Activated CD4-positive, alpha-beta T cell treated with anti-CD3 and anti-CD28 coated beads, Interleukin-2, amount 10 ng/mL, durations not matched to agents 7 days and 5 days (primary cell): Measurements from ENCODE around the gene TULP1. TPM values are rescaled to one million over a fixed set of nuclear protein-coding genes. Genes with fewer than 3 reads are reported as not detected.
A peak's percentile ranks its signal among the peaks of the same experiment; 100 is the strongest.

Source experiments
- CTCF ChIA-PET: fragments of 350-600 bp; sonication (Branson Sonifier 250); formaldehyde crosslinking; loops from one replicate; lab custom pipeline; 2021; ENCODE audit warnings: antibody characterized with exemption; lab: Charles Lee
- POLR2A ChIA-PET: fragments of 350-600 bp; sonication (Branson Sonifier 250); formaldehyde crosslinking; loops from one replicate; lab custom pipeline; 2021; ENCODE audit warnings: antibody characterized with exemption; lab: Charles Lee
- DNase-seq: peaks from one replicate; pipeline ENCODE4 v3.0.0-alpha.2; 2020
- H3K27ac Mint-ChIP-seq: one replicate; pipeline ENCODE4 v1.8.0; 2021; ENCODE audit warnings: mild to moderate bottlenecking, moderate library complexity, mixed read lengths
- H3K27me3 Mint-ChIP-seq: one replicate; pipeline ENCODE4 v1.8.0; 2021; ENCODE audit warnings: mixed read lengths
- H3K36me3 Mint-ChIP-seq: one replicate; pipeline ENCODE4 v1.8.0; 2021; ENCODE audit warnings: low read depth, mixed read lengths
- H3K4me1 Mint-ChIP-seq: one replicate; pipeline ENCODE4 v1.8.0; 2021; ENCODE audit warnings: mixed read lengths
- H3K4me3 Mint-ChIP-seq: one replicate; pipeline ENCODE4 v1.8.0; 2021; ENCODE audit warnings: mild to moderate bottlenecking, moderate library complexity, mixed read lengths
- H3K9me3 Mint-ChIP-seq: one replicate; pipeline ENCODE4 v1.8.0; 2021; ENCODE audit warnings: mixed read lengths
- total RNA-seq, 2 experiments: library from RNA; stranded (reverse); gene quantifications; one replicate each; pipeline ENCODE4 v1.2.3, GENCODE V29; 2021

TULP1 gene
- total RNA-seq, 2 experiments from 2014 or later, result not detected

- CTCF ChIA-PET, result interaction anchor here (1.2 to 1.3 kb wide), 2 partner anchors 121 to 166 kb away, joined by 3 to 5 read pairs; no protein-coding TSS in a partner anchor
- Mint-ChIP-seq H3K4me1 (peaks cover 9% of the 10 kb centered on the region), H3K27me3 (no peaks in the 10 kb centered on the region), H3K4me3 (no peak overlapping the region), H3K9me3 (no peaks in the 10 kb centered on the region), H3K27ac (no peak overlapping the region), H3K36me3 (peaks cover 45% of the 10 kb centered on the region)
- POLR2A ChIA-PET, result no interaction called here
- DNase-seq, result no peak
These were observed 49.4 kb downstream of the TULP1 start for GRCh38 chr6:35463292-35463691.

- CTCF ChIA-PET, result no interaction called here
- Mint-ChIP-seq H3K27me3 (no peaks in the 10 kb centered on the region), H3K36me3 (peaks cover 32% of the 10 kb centered on the region), H3K27ac (no peak overlapping the region), H3K9me3 (no peaks in the 10 kb centered on the region), H3K4me1 (no peaks in the 10 kb centered on the region), H3K4me3 (no peak overlapping the region)
- DNase-seq, result no peak
- POLR2A ChIA-PET, result no interaction called here
These were observed 51.4 kb downstream of the TULP1 start for GRCh38 chr6:35461270-35461669.

- Mint-ChIP-seq H3K4me3 (no peak overlapping the region), H3K4me1 (peaks cover 27% of the 10 kb centered on the region), H3K9me3 (no peaks in the 10 kb centered on the region), H3K27ac (no peak overlapping the region), H3K36me3 (peaks cover 28% of the 10 kb centered on the region), H3K27me3 (no peaks in the 10 kb centered on the region)
- ChIA-PET POLR2A (no interaction called here), CTCF (interaction anchor here (0.6 to 2.0 kb wide), 6 partner anchors 9 to 169 kb away, joined by 3 to 9 read pairs (median 5); partner anchors contain the start of gene RPL10A)
- DNase-seq, result no peak
These were observed 54.8 kb downstream of the TULP1 start for GRCh38 chr6:35457907-35458306.

- POLR2A ChIA-PET, result interaction anchor here (0.7 kb wide), 1 partner anchor 151 kb away, joined by 5 read pairs; no protein-coding TSS in a partner anchor
- peaks cover 17% of the 10 kb centered on the region for H3K36me3 Mint-ChIP-seq
- no peak overlapping the region for H3K27ac Mint-ChIP-seq
- H3K27me3 Mint-ChIP-seq, result peaks cover 9% of the 10 kb centered on the region
- CTCF ChIA-PET, result interaction anchor here (0.6 to 7.0 kb wide), 5 partner anchors 12 to 280 kb away, joined by 3 to 65 read pairs (median 4); partner anchors contain the start of genes PPARD and RPL10A
- DNase-seq, result no peak
- peaks cover 42% of the 10 kb centered on the region for H3K4me1 Mint-ChIP-seq
- no peaks in the 10 kb centered on the region for H3K9me3 Mint-ChIP-seq
- peak overlapping the region; percentile 26 for H3K4me3 Mint-ChIP-seq
These were observed 58.1 kb downstream of the TULP1 start for GRCh38 chr6:35454391-35455110.

- no peaks in the 10 kb centered on the region for H3K9me3 Mint-ChIP-seq
- peaks cover 13% of the 10 kb centered on the region for H3K36me3 Mint-ChIP-seq
- peak overlapping the region; percentile 74 for H3K4me3 Mint-ChIP-seq
- H3K27ac Mint-ChIP-seq, result peak overlapping the region; percentile 9
- ChIA-PET CTCF (interaction anchor here (0.8 to 7.0 kb wide), 5 partner anchors 12 to 126 kb away, joined by 3 to 65 read pairs (median 4); partner anchors contain the start of gene PPARD), POLR2A (no interaction called here)
- peaks cover 9% of the 10 kb centered on the region for H3K27me3 Mint-ChIP-seq
- H3K4me1 Mint-ChIP-seq, result peaks cover 47% of the 10 kb centered on the region
- DNase-seq, result no peak
These were observed 59.5 kb downstream of the TULP1 start for GRCh38 chr6:35453236-35453635.

- H3K27me3 Mint-ChIP-seq, result peaks cover 9% of the 10 kb centered on the region
- H3K4me3 Mint-ChIP-seq, result peak within 1 kb of the TSS; percentile 81
- H3K4me1 Mint-ChIP-seq, result peaks cover 48% of the 10 kb centered on the region
- POLR2A ChIA-PET, result no interaction called here
- H3K27ac Mint-ChIP-seq, result peak within 1 kb of the TSS; percentile 75
- no peaks in the 10 kb centered on the region for H3K9me3 Mint-ChIP-seq
- CTCF ChIA-PET, result interaction anchor here (0.7 to 7.0 kb wide), 13 partner anchors 13 to 157 kb away, joined by 3 to 65 read pairs (median 3); partner anchors contain the start of gene PPARD
- peak; percentile 91 for DNase-seq
- peaks cover 13% of the 10 kb centered on the region for H3K36me3 Mint-ChIP-seq
These were observed 60.3 kb downstream of the TULP1 start, which contains the start of gene FANCE for GRCh38 chr6:35452183-35453090. TSS of gene FANCE (plus strand) at chr6:35452338. CDS start at chr6:35452546, 208 bp downstream.

- peaks cover 9% of the 10 kb centered on the region for H3K27me3 Mint-ChIP-seq
- H3K4me3 Mint-ChIP-seq, result peak overlapping the region; percentile 81
- ChIA-PET CTCF (interaction anchor here (0.7 to 7.0 kb wide), 16 partner anchors 14 to 156 kb away, joined by 3 to 65 read pairs (median 3); partner anchors contain the start of genes PPARD and RPL10A), POLR2A (interaction anchor here (1.1 kb wide), 1 partner anchor 155 kb away, joined by 4 read pairs; the partner anchor contains the start of gene DEF6)
- DNase-seq, result no peak
- no peaks in the 10 kb centered on the region for H3K9me3 Mint-ChIP-seq
- H3K27ac Mint-ChIP-seq, result peak overlapping the region; percentile 75
- H3K36me3 Mint-ChIP-seq, result peaks cover 13% of the 10 kb centered on the region
- H3K4me1 Mint-ChIP-seq, result peaks cover 48% of the 10 kb centered on the region
These were observed 61.1 kb downstream of the TULP1 start for GRCh38 chr6:35451354-35452182.

GRCh38 chr6:35449287-35449881 is 63.3 kb downstream of the TULP1 start:
- peak; percentile 56 for DNase-seq
- ChIA-PET CTCF (interaction anchor here (0.6 to 7.0 kb wide), 29 partner anchors 8 to 387 kb away, joined by 3 to 65 read pairs (median 5); partner anchors contain the start of genes PPARD and RPL10A), POLR2A (interaction anchor here (0.6 to 0.7 kb wide), 2 partner anchors 27 to 81 kb away, joined by 3 to 4 read pairs; no protein-coding TSS in a partner anchor)
- peaks cover 47% of the 10 kb centered on the region for H3K4me1 Mint-ChIP-seq
- H3K36me3 Mint-ChIP-seq, result no peaks in the 10 kb centered on the region
- peaks cover 9% of the 10 kb centered on the region for H3K27me3 Mint-ChIP-seq
- peak overlapping the region; percentile 19 for H3K27ac Mint-ChIP-seq
- no peak overlapping the region for H3K4me3 Mint-ChIP-seq
- no peaks in the 10 kb centered on the region for H3K9me3 Mint-ChIP-seq

- peaks cover 36% of the 10 kb centered on the region for H3K4me1 Mint-ChIP-seq
- H3K27ac Mint-ChIP-seq, result no peak overlapping the region
- no peaks in the 10 kb centered on the region for H3K9me3 Mint-ChIP-seq
- no peaks in the 10 kb centered on the region for H3K36me3 Mint-ChIP-seq
- H3K4me3 Mint-ChIP-seq, result no peak overlapping the region
- ChIA-PET POLR2A (no interaction called here), CTCF (interaction anchor here (1.3 to 7.0 kb wide), 11 partner anchors 10 to 151 kb away, joined by 3 to 65 read pairs (median 5); partner anchors contain the start of genes PPARD and RPL10A)
- H3K27me3 Mint-ChIP-seq, result peaks cover 9% of the 10 kb centered on the region
- DNase-seq, result no peak
These were observed 64.5 kb downstream of the TULP1 start for GRCh38 chr6:35448191-35448590.
